GM21360 (cell line): Measurements from ENCODE around the gene SPINK5.
"Not testable (repeated sequence)": the region's sequence is repeated elsewhere in the genome, so short reads cannot be mapped to it uniquely, and the experiment has no call there.

Experiments
- ATAC-seq: cut with Tn5 transposase; IDR thresholded peaks from one replicate; pipeline ENCODE4 v1.9.1; 2021; ENCODE audit warnings: mild to moderate bottlenecking, moderate library complexity; ENCODE audit not compliant: unreplicated experiment

SPINK5 gene

GRCh38 chr5:148063861-148064260 lies at the start of gene SPINK5:
SPINK5 (plus strand) TSS chr5:148063980; CDS start chr5:148064045, 65 bp downstream.
- ATAC-seq, result no peak

GRCh38 chr5:148014276-148014675 lies 49.5 kb upstream of the SPINK5 start:
- ATAC-seq, result no peak

GRCh38 chr5:148020257-148020988 lies 43.4 kb upstream of the SPINK5 start:
- ATAC-seq, result no peak

- no peak for ATAC-seq
These were observed 36.3 kb upstream of the SPINK5 start for GRCh38 chr5:148027505-148027904.

GRCh38 chr5:148029131-148029530 lies 34.6 kb upstream of the SPINK5 start:
- no peak for ATAC-seq

- no peak for ATAC-seq
These were observed 30.6 kb upstream of the SPINK5 start for GRCh38 chr5:148033134-148033533.

- ATAC-seq, result no peak
These were observed 28.1 kb upstream of the SPINK5 start for GRCh38 chr5:148035676-148036075.

- no peak for ATAC-seq
These were observed 20.9 kb upstream of the SPINK5 start for GRCh38 chr5:148042881-148043280.

- no peak for ATAC-seq
These were observed 20.1 kb upstream of the SPINK5 start for GRCh38 chr5:148043705-148044104.

GRCh38 chr5:148055160-148055559 lies 8.6 kb upstream of the SPINK5 start:
- ATAC-seq, result not testable (repeated sequence)

GRCh38 chr5:148060309-148060708 lies 3.5 kb upstream of the SPINK5 start:
- ATAC-seq, result no peak

GRCh38 chr5:148060881-148061280 lies 2.9 kb upstream of the SPINK5 start:
- ATAC-seq, result no peak

GRCh38 chr5:148070621-148071020 lies 6.8 kb downstream of the SPINK5 start:
- no peak for ATAC-seq

GRCh38 chr5:148072207-148072606 lies 8.4 kb downstream of the SPINK5 start:
- no peak for ATAC-seq

- no peak for ATAC-seq
These were observed 11.7 kb downstream of the SPINK5 start for GRCh38 chr5:148075529-148075928.

GRCh38 chr5:148083203-148083602 lies 19.4 kb downstream of the SPINK5 start:
- no peak for ATAC-seq

- ATAC-seq, result no peak
These were observed 20.5 kb downstream of the SPINK5 start for GRCh38 chr5:148084269-148084668.

- ATAC-seq, result no peak
These were observed 21.5 kb downstream of the SPINK5 start for GRCh38 chr5:148085310-148085709.

- ATAC-seq, result no peak
These were observed 22.4 kb downstream of the SPINK5 start for GRCh38 chr5:148085977-148086705.

- no peak for ATAC-seq
These were observed 26.5 kb downstream of the SPINK5 start for GRCh38 chr5:148090146-148090772.

GRCh38 chr5:148090773-148091250 lies 27.0 kb downstream of the SPINK5 start:
- ATAC-seq, result peak; percentile 51
